ENCODE results near the gene OR2F2. TPM values are rescaled to one million over a fixed set of nuclear protein-coding genes. Genes with fewer than 3 reads are reported as not detected.

Gene OR2F2
- total RNA-seq, 4 donors from 2014 or later = not detected

DNA sequence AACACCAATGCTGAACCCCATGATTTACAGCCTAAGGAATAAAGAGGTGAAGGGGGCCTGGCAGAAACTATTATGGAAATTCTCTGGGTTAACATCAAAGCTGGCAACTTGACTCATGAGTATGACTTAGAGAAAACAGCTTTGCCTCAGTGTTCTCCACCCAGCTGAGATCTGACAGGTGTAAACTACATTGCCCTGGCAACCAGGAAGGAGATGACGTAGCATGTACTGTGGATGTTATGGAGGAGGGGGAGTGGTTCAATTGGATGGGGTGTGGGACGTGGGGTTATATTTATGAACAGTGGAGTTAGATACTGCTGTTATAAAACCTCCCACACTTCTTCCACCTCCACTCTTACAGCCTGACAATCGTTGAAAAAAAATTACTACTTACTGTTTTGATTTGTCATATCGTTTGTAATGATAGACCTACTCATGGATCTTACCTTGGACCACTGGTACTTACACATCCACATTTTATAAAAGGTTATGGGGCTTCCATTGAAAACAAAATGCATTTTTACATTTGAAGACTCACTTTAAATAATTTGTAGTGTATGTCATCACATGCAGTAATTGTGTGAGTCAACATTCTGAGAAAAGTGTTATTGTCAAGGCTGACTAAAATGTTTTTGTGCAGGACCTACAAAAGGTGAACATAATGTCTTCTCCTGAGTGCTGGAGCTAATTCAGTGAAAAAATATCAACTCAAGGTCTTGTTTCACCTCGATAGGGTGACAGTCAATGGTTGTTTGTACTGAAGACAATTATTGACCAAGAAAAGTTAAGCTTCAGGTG, 26.0 kb downstream of the OR2F2 start:
- Histone ChIP-seq H3K4me3 (no peak overlapping the region), H3K27me3 (no peaks in the 10 kb centered on the region), H3K27ac (no peak overlapping the region), H3K9me3 (no peaks in the 10 kb centered on the region), H3K36me3 (no peaks in the 10 kb centered on the region), H3K4me1 (no peaks in the 10 kb centered on the region)
- no peak for DNase-seq (ENCODE audit: low spot score in 2 of 2)
- no peak for TF ChIP-seq CTCF (IDR thresholded peaks at IDR 0.05)
- TF ChIP-seq POLR2A (IDR thresholded peaks at IDR 0.05) = no peak
- WGBS, 2 donors = 81 to 82% methylated on average over 5 of the region's 5 CpGs

GRCh38 chr7:143965280-143965679, 30.2 kb downstream of the OR2F2 start:
- H3K4me3 ChIP-seq = no peak overlapping the region
- H3K27ac ChIP-seq = no peak overlapping the region
- no peaks in the 10 kb centered on the region for H3K36me3 ChIP-seq
- no peaks in the 10 kb centered on the region for H3K4me1 ChIP-seq
- 41% methylated on average over 2 of the region's 2 CpGs for WGBS, 2 donors
- no peaks in the 10 kb centered on the region for H3K9me3 ChIP-seq
- no peak for DNase-seq (ENCODE audit: low spot score in 2 of 2)
- no peaks in the 10 kb centered on the region for H3K27me3 ChIP-seq
- TF ChIP-seq EP300 (IDR thresholded peaks at IDR 0.05) (no peak), CTCF (IDR thresholded peaks at IDR 0.05) (no peak)

- Histone ChIP-seq H3K4me3 (no peak overlapping the region), H3K27me3 (no peaks in the 10 kb centered on the region), H3K9me3 (no peaks in the 10 kb centered on the region), H3K4me1 (no peaks in the 10 kb centered on the region), H3K36me3 (no peaks in the 10 kb centered on the region), H3K27ac (no peak overlapping the region)
- TF ChIP-seq EP300 (IDR thresholded peaks at IDR 0.05) (no peak), CTCF (IDR thresholded peaks at IDR 0.05) (no peak), POLR2A (IDR thresholded peaks at IDR 0.05) (no peak)
- 77 to 82% methylated on average over 4 of the region's 4 CpGs for WGBS, 2 donors
- no peak for DNase-seq (ENCODE audit: low spot score in 2 of 2)
Measured at GRCh38 chr7:143967398-143967797, 32.4 kb downstream of the OR2F2 start.

DNA sequence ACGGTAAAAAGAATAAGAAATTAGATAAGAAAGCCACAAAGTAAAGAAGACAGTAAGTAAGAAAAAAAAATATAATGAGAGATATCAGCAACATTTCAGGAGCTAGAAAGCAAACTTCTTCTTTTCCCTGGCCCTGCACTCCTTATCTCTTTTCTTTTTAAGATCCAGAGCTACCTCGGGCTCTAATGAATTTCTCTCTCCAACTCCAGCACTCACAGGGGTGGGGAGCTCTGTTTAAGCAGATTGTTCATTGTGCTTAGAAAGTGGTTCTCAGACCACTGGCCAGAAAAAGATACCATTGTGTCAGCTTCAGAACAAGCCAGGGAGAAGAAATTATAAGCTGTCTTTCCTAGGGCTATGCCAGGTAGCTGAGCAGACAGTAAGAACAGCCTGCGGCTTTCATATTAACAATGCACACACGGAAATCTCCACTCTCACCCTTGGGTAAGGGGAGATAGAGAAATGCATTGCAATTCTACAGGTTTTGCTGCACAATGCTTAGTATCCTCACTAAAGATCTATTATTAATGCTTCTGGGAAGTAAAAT, 38.9 kb downstream of the OR2F2 start:
- Histone ChIP-seq H3K27ac (no peak overlapping the region), H3K9me3 (no peaks in the 10 kb centered on the region), H3K27me3 (no peaks in the 10 kb centered on the region), H3K36me3 (no peaks in the 10 kb centered on the region), H3K4me1 (no peaks in the 10 kb centered on the region), H3K4me3 (no peak overlapping the region)
- DNase-seq (ENCODE audit: low spot score in 2 of 2) = no peak
- no peak for TF ChIP-seq CTCF (IDR thresholded peaks at IDR 0.05)
- no peak for TF ChIP-seq POLR2A (IDR thresholded peaks at IDR 0.05)
- no peak for TF ChIP-seq EP300 (IDR thresholded peaks at IDR 0.05)
- 57 to 68% methylated on average over 4 of the region's 4 CpGs for WGBS, 2 donors

DNA sequence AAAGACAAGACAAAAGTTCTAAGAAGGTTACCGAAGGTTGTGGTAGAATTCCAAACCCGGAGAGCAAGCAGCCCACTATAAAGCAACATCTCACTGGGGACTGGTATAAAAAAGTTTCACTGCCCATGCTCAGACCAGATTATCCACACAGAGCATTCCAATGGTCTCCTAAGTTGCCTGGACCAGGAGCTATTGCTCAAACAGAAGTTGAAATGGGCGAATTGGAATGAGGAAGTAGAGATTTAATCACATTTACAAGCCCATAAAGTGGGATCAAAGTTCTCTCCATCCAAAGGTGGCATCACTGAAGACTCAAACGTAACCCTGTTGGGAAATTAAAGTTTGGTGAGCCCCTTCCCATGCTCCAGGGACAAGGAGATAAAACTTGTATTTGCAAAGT, 39.4 kb downstream of the OR2F2 start:
- WGBS, 2 donors = 74 to 78% methylated on average over 4 of the region's 4 CpGs
- H3K4me3 ChIP-seq = no peak overlapping the region
- no peak for DNase-seq (ENCODE audit: low spot score in 2 of 2)
- H3K27ac ChIP-seq = no peak overlapping the region
- H3K4me1 ChIP-seq = no peaks in the 10 kb centered on the region
- no peaks in the 10 kb centered on the region for H3K36me3 ChIP-seq
- no peaks in the 10 kb centered on the region for H3K9me3 ChIP-seq
- TF ChIP-seq EP300 (IDR thresholded peaks at IDR 0.05) (no peak), CTCF (IDR thresholded peaks at IDR 0.05) (no peak), POLR2A (IDR thresholded peaks at IDR 0.05) (no peak)
- no peaks in the 10 kb centered on the region for H3K27me3 ChIP-seq

Measured in tibial nerve (tissue), 4 donors.